Uterus (tissue), 4 donors: ENCODE measurements around the gene RUNX1. TPM values are rescaled to one million over a fixed set of nuclear protein-coding genes. Genes with fewer than 3 reads are reported as not detected.

ENCODE experiments used
- DNase-seq, 2 donors: peaks; one replicate each; pipeline ENCODE4 v3.0.0-alpha.2; 2019 to 2020
- H3K27ac ChIP-seq, 2 donors: fragments of 200-600 bp; sonication (generic); 1 replicate in 1 of 2; 2 replicates in 1 of 2; pipeline ENCODE4 v1.5.1; 2016 to 2018
- H3K27me3 ChIP-seq, 2 donors: fragments of 200-600 bp; sonication (generic); one replicate each; pipeline ENCODE4 v1.5.1; 2018 to 2019; ENCODE audit warnings: control low read depth in 1 of 2
- H3K36me3 ChIP-seq, 2 donors: fragments of 200-600 bp; sonication (generic); one replicate each; pipeline ENCODE4 v1.5.1; 2019; ENCODE audit warnings: control low read depth in 1 of 2
- H3K4me1 ChIP-seq, 2 donors: fragments of 200-600 bp; sonication (generic); one replicate each; pipeline ENCODE4 v1.5.1; 2018 to 2019; ENCODE audit warnings: control low read depth in 1 of 2
- H3K4me3 ChIP-seq, 2 donors: fragments of 200-600 bp; sonication (generic); 1 replicate in 1 of 2; 2 replicates in 1 of 2; pipeline ENCODE4 v1.5.1; 2018 to 2019; ENCODE audit warnings: mild to moderate bottlenecking in 1 of 2
- H3K9me3 ChIP-seq, 2 donors: fragments of 200-600 bp; sonication (generic); one replicate each; pipeline ENCODE4 v1.5.1; 2019; ENCODE audit warnings: control low read depth in 1 of 2
- CTCF ChIP-seq, 4 experiments: fragments of 200-600 bp in 2 of 4; fragments of 450-650 bp in 2 of 4; sonication (generic) in 2 of 4; IDR thresholded peaks; one replicate each; pipeline ENCODE4 v1.5.1; 2016 to 2019; ENCODE audit warnings: antibody characterized with exemption in 4 of 4, mild to moderate bottlenecking in 2 of 4, moderate library complexity in 1 of 4
- POLR2A ChIP-seq, 2 donors: fragments of 450-650 bp; IDR thresholded peaks; one replicate each; pipeline ENCODE4 v1.6.1; 2016; ENCODE audit warnings: antibody characterized with exemption in 2 of 2, mild to moderate bottlenecking in 1 of 2, moderate library complexity in 1 of 2
- intact Hi-C: fragments of 100-400 bp; cut with DNase I; formaldehyde crosslinking; loops from one replicate; pipeline ENCODE4 v1.15.1; 2023; ENCODE audit warnings: low total_unique reads
- total RNA-seq, 4 donors: library from RNA; depleted of rRNA in 3 of 4; stranded (reverse); fragments of >200 nt in 3 of 4; gene quantifications; one replicate each; pipeline versions ENCODE4 v1.1.0 to v1.2.4, GENCODE V29; 2014 to 2023
- donor health status: DM: yes; HTN: yes; CAD: no.

RUNX1 gene
- total RNA-seq, 4 donors from 2014 or later = under 0.01 to 13.2 (median 8.7) TPM

- no peaks in the 10 kb centered on the region for H3K36me3 ChIP-seq
- H3K9me3 ChIP-seq = no peaks in the 10 kb centered on the region
- no peak for DNase-seq
- no peaks in the 10 kb centered on the region for H3K27me3 ChIP-seq
- no peak overlapping the region for H3K4me3 ChIP-seq
- intact Hi-C loops = no loop called here
- TF ChIP-seq CTCF (IDR thresholded peaks at IDR 0.05) (no peak), POLR2A (IDR thresholded peaks at IDR 0.05) (no peak)
- no peaks in the 10 kb centered on the region for H3K4me1 ChIP-seq
- no peak overlapping the region for H3K27ac ChIP-seq
Measured at GRCh38 chr21:34815831-34816705, 233.0 kb downstream of the RUNX1 start.

- no peaks in the 10 kb centered on the region for H3K9me3 ChIP-seq
- H3K27me3 ChIP-seq = no peaks in the 10 kb centered on the region
- H3K4me1 ChIP-seq = no peaks in the 10 kb centered on the region
- no peak for DNase-seq
- H3K27ac ChIP-seq = no peak overlapping the region
- no peak overlapping the region for H3K4me3 ChIP-seq
- intact Hi-C loops = no loop called here
- TF ChIP-seq POLR2A (IDR thresholded peaks at IDR 0.05) (no peak), CTCF (IDR thresholded peaks at IDR 0.05) (no peak)
- no peaks in the 10 kb centered on the region for H3K36me3 ChIP-seq
Measured at GRCh38 chr21:34814529-34814951, 234.6 kb downstream of the RUNX1 start.

- intact Hi-C loops = no loop called here
- H3K9me3 ChIP-seq = no peaks in the 10 kb centered on the region
- H3K27ac ChIP-seq = no peak overlapping the region
- H3K4me3 ChIP-seq = no peak overlapping the region
- DNase-seq = no peak
- H3K27me3 ChIP-seq = no peaks in the 10 kb centered on the region
- TF ChIP-seq CTCF (IDR thresholded peaks at IDR 0.05) (no peak), POLR2A (IDR thresholded peaks at IDR 0.05) (no peak)
- H3K36me3 ChIP-seq = no peaks in the 10 kb centered on the region
- no peaks in the 10 kb centered on the region for H3K4me1 ChIP-seq
Measured at GRCh38 chr21:34813266-34813894, 235.7 kb downstream of the RUNX1 start.

GRCh38 chr21:34812504-34813265, 236.4 kb downstream of the RUNX1 start:
- no peaks in the 10 kb centered on the region for H3K36me3 ChIP-seq
- no peak overlapping the region for H3K4me3 ChIP-seq
- H3K4me1 ChIP-seq = peaks cover 0 to 3% of the 10 kb centered on the region in 2 donors
- no peak overlapping the region for H3K27ac ChIP-seq
- DNase-seq = no peak
- H3K27me3 ChIP-seq = no peaks in the 10 kb centered on the region
- intact Hi-C loops = no loop called here
- no peaks in the 10 kb centered on the region for H3K9me3 ChIP-seq
- TF ChIP-seq POLR2A (IDR thresholded peaks at IDR 0.05) = no peak
- TF ChIP-seq CTCF (IDR thresholded peaks at IDR 0.05) = no peak
